Gastrocnemius medialis (tissue), 4 donors: Measurements from ENCODE around the gene USP34. TPM values are rescaled to one million over a fixed set of nuclear protein-coding genes. Genes with fewer than 3 reads are reported as not detected.

Source experiments
- ATAC-seq, 2 donors: fragments of 150-250 bp; one replicate each; pipeline ENCODE4 v1.9.1; 2016
- DNase-seq, 2 donors: peaks; one replicate each; pipeline ENCODE4 v3.0.0-alpha.2; 2019
- H3K27ac ChIP-seq, 4 donors: fragments of 200-600 bp; sonication (generic); 1 replicate in 1 of 4; 2 replicates in 3 of 4; pipeline ENCODE4 v1.5.1; 2016 to 2018; ENCODE audit warnings: mild to moderate bottlenecking in 2 of 4, moderate library complexity in 1 of 4
- H3K27me3 ChIP-seq, 3 donors: fragments of 200-600 bp; sonication (generic) in 2 of 3; 1 replicate in 1 of 3; 2 replicates in 2 of 3; pipeline versions ENCODE4 v1.5.1 to v1.6.0; 2016 to 2019; ENCODE audit warnings: mild to moderate bottlenecking in 1 of 3, moderate library complexity in 1 of 3
- H3K36me3 ChIP-seq, 2 donors: fragments of 200-600 bp; sonication (generic) in 1 of 2; one replicate each; pipeline ENCODE4 v1.5.1; 2017 to 2018
- H3K4me1 ChIP-seq, 2 donors: fragments of 200-600 bp; sonication (generic) in 1 of 2; one replicate each; pipeline ENCODE4 v1.5.1; 2016 to 2017; ENCODE audit warnings: mild to moderate bottlenecking in 2 of 2
- H3K4me3 ChIP-seq, 4 donors: fragments of 200-600 bp; sonication (generic) in 3 of 4; 1 replicate in 1 of 4; 2 replicates in 3 of 4; pipeline ENCODE4 v1.5.1; 2016 to 2019; ENCODE audit warnings: mild to moderate bottlenecking in 2 of 4
- H3K9me3 ChIP-seq, 3 donors: fragments of 200-600 bp; sonication (generic) in 2 of 3; 1 replicate in 1 of 3; 2 replicates in 2 of 3; pipeline ENCODE4 v1.5.1; 2016 to 2019
- POLR2A ChIP-seq, 2 donors: fragments of 450-650 bp; IDR thresholded peaks; one replicate each; pipeline ENCODE4 v1.6.1; 2017; ENCODE audit warnings: antibody characterized with exemption in 2 of 2, mild to moderate bottlenecking in 2 of 2, moderate library complexity in 2 of 2
- in situ Hi-C, 4 donors: fragments of 200-750 bp; cut with MboI; loops; one replicate each; pipeline versions ENCODE4 v1.15.0 to v1.8.0; 2017; ENCODE audit warnings: low sequenced_read_pairs in 4 of 4
- intact Hi-C: fragments of 100-400 bp; cut with DNase I; formaldehyde crosslinking; loops from one replicate; pipeline ENCODE4 v1.15.1; 2023; ENCODE audit warnings: low total_unique reads
- total RNA-seq, 4 donors: library from RNA; depleted of rRNA; stranded (reverse); fragments of >200 nt; gene quantifications; one replicate each; pipeline versions ENCODE4 v1.1.0 to v1.2.3, GENCODE V29; 2016
- TF ChIP-seq, protein P1 (sequence below), 5 experiments: fragments of 450-650 bp in 3 of 5; fragments of 200-600 bp in 2 of 5; sonication (generic) in 2 of 5; IDR thresholded peaks in 4 of 5; conservative IDR thresholded peaks in 1 of 5; 1 replicate in 4 of 5; 2 replicates in 1 of 5; pipeline ENCODE4 v1.5.1; 2016 to 2019; ENCODE audit warnings: antibody characterized with exemption in 5 of 5, mild to moderate bottlenecking in 3 of 5, moderate library complexity in 3 of 5

The USP34 gene
- total RNA-seq, 4 donors from 2014 or later: 64.5 to 150 (median 76.3) TPM

DNA sequence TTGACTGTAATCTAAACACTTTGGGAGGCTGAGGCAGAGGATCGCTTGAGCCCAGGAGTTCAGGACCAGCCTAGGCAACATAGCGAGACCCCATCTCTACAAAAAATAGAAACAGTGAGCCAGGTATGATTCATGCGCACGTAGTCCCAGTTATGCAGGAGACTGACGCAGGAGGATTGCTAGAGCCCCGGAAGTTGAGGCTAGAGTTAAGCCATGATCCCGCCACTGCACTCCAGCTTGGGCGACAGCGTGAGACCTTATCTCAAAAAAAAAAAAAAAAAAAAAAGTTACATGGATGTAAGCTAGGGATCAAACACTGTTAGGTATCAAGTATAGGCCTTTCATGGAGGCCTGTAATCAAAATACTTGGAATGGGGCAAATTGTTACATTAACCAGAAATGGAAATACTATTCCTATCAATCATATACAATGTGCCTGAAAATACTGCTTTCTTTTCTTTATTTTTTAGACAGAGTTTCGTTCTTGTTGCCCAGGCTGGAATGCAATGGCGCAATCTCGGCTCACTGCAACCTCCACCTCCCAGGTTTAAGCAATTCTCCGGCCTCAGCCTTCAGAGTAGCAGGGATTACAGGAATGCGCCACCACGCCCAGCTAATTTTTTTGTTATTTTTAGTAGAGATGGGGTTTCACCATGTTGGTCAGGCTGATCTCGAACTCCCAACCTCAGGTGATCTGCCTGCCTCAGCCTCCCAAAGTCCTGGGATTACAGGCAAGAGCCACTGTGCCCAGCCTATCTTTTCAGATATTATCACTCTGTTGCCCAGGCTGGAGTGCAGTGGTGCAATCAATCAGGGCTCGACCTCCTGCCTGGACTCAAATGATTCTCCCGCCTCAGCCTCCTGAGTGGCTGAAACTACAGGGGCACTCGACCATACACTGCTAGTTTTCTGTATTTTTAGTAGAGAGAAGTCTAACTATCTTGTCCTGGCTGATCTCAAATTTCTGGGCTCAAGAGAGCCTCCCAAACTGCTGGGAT lies 40.1 kb upstream of the USP34 start:
- Histone ChIP-seq H3K27me3 (no peaks in the 10 kb centered on the region), H3K9me3 (no peaks in the 10 kb centered on the region), H3K4me3 (no peak overlapping the region), H3K36me3 (peaks cover 0 to 41% of the 10 kb centered on the region in 2 donors), H3K4me1 (no peaks in the 10 kb centered on the region), H3K27ac (peak overlapping the region in 1 of 4 donors; percentile 8)
- intact Hi-C loops: no loop called here
- in situ Hi-C loops: no loop called here
- TF ChIP-seq POLR2A (IDR thresholded peaks at IDR 0.05): no peak
- TF ChIP-seq, protein P1, sequence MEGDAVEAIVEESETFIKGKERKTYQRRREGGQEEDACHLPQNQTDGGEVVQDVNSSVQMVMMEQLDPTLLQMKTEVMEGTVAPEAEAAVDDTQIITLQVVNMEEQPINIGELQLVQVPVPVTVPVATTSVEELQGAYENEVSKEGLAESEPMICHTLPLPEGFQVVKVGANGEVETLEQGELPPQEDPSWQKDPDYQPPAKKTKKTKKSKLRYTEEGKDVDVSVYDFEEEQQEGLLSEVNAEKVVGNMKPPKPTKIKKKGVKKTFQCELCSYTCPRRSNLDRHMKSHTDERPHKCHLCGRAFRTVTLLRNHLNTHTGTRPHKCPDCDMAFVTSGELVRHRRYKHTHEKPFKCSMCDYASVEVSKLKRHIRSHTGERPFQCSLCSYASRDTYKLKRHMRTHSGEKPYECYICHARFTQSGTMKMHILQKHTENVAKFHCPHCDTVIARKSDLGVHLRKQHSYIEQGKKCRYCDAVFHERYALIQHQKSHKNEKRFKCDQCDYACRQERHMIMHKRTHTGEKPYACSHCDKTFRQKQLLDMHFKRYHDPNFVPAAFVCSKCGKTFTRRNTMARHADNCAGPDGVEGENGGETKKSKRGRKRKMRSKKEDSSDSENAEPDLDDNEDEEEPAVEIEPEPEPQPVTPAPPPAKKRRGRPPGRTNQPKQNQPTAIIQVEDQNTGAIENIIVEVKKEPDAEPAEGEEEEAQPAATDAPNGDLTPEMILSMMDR (IDR thresholded peaks at IDR 0.05 in 4 of 5, conservative IDR thresholded peaks at IDR 0.05 in 1 of 5): no peak
- DNase-seq (no peak), ATAC-seq (no peak)

DNA sequence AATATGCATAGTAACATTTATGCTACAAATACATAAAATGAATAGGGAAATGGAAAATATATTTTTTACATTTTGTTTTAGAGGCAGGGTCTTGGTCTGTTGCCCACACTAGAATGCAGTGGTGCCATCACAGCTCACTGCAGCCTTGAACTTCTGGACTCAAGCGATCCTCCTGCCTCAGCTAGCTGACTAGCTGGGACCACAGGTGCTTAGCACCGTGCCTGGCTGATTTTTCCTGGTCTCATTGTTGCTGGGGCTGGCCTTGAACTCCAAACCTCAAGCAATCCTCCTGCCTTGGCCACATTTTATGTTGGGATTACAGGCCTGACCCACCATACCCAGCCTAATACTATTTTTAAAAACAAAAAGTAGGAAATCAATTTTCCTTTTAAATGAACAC lies 34.1 kb upstream of the USP34 start:
- Histone ChIP-seq H3K27me3 (no peaks in the 10 kb centered on the region), H3K27ac (no peak overlapping the region), H3K36me3 (peaks cover 0 to 22% of the 10 kb centered on the region in 2 donors), H3K4me1 (no peaks in the 10 kb centered on the region), H3K9me3 (no peaks in the 10 kb centered on the region), H3K4me3 (no peak overlapping the region)
- TF ChIP-seq POLR2A (IDR thresholded peaks at IDR 0.05): no peak
- TF ChIP-seq, protein P1 (IDR thresholded peaks at IDR 0.05 in 4 of 5, conservative IDR thresholded peaks at IDR 0.05 in 1 of 5): no peak
- ATAC-seq (no peak), DNase-seq (no peak)
- in situ Hi-C loops (no loop called here), intact Hi-C loops (no loop called here)

DNA sequence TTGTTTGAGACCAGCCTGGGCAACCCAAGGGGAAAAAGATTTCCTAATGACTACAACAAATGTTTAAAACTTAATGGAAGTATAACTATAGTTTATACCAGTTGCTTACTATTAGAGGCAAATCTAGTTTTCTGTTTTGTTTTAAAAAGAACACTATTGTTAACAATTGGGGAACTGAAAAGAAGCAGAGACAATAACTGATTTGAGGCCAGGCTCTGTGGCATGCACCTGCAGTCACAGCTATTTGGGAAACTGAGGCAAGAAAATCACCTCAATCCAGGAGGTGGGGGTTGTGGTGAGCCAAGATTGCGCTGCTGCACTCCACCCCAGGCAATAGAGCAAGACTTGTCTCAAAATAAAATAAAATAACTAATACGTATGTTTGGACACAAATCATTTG lies 28.2 kb upstream of the USP34 start:
- TF ChIP-seq, protein P1 (IDR thresholded peaks at IDR 0.05 in 4 of 5, conservative IDR thresholded peaks at IDR 0.05 in 1 of 5): no peak
- no peak for TF ChIP-seq POLR2A (IDR thresholded peaks at IDR 0.05)
- DNase-seq (no peak), ATAC-seq (no peak)
- Histone ChIP-seq H3K4me3 (no peak overlapping the region), H3K27ac (peak overlapping the region in 1 of 4 donors; percentile 11), H3K36me3 (peaks cover 4 to 67% of the 10 kb centered on the region in 2 donors), H3K27me3 (no peaks in the 10 kb centered on the region), H3K4me1 (peaks cover 0 to 5% of the 10 kb centered on the region in 2 donors), H3K9me3 (no peaks in the 10 kb centered on the region)
- intact Hi-C loops (no loop called here), in situ Hi-C loops (no loop called here)

DNA sequence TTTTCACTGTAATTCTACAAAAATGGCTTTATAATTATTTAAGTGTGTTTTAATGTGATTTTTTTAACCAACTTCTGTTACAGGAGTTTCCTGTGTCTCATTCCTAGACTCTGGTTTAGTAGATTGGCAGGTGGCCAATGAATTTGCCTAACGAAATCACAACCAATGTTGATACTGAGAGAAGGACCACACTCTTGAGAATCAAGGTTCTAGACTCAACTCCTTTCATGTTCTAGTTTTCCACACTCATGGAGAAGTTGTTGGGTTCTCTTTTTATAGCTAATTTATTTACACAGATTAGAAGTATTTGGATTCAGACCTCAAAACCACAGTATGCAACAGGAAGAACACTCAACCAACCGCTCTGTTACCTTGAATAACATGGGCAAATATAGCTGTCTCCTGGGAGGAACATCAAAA lies 22.6 kb upstream of the USP34 start:
- Histone ChIP-seq H3K36me3 (peaks cover 5 to 90% of the 10 kb centered on the region in 2 donors), H3K4me1 (peaks cover 0 to 5% of the 10 kb centered on the region in 2 donors), H3K4me3 (no peak overlapping the region), H3K27ac (peak overlapping the region in 2 of 4 donors; percentile 3 to 45), H3K27me3 (no peaks in the 10 kb centered on the region), H3K9me3 (no peaks in the 10 kb centered on the region)
- ATAC-seq: no peak
- TF ChIP-seq, protein P1 (IDR thresholded peaks at IDR 0.05 in 4 of 5, conservative IDR thresholded peaks at IDR 0.05 in 1 of 5): no peak
- TF ChIP-seq POLR2A (IDR thresholded peaks at IDR 0.05): no peak
- DNase-seq: no peak
- intact Hi-C loops: no loop called here
- in situ Hi-C loops: no loop called here
